Measurements from ENCODE around the gene NUP88. TPM values are rescaled to one million over a fixed set of nuclear protein-coding genes. Genes with fewer than 3 reads are reported as not detected.

Gene NUP88
- total and polyA plus RNA-seq, 10 of the 15 experiments (the other 5 are each of a cell fraction or from before 2014, with no cell fraction given): 110 to 244 (median 188) TPM

GRCh38 chr17:5419959-5420653, 644 bp upstream of the NUP88 start, which contains the start of gene RPAIN (continued):
- TF ChIP-seq BACH1 (IDR thresholded peaks at IDR 0.05; ENCODE audit: borderline replicate concordance) (0 out of 2 replicates have a peak, but pooled peaks have one; percentile 42), MAX (IDR thresholded peaks at IDR 0.05; ENCODE audit: low read depth, low read length) (peak; percentile 96), ELK1 (IDR thresholded peaks at IDR 0.05; ENCODE audit: low read depth, low read length) (0 out of 2 replicates have a peak, but pooled peaks have one; percentile 0), FOXK2 (IDR thresholded peaks at IDR 0.05) (peak; percentile 77), TCF3 (IDR thresholded peaks at IDR 0.05; ENCODE audit: borderline replicate concordance, insufficient read depth, low read depth, low read length) (no peak), SMAD1 (IDR thresholded peaks at IDR 0.05; ENCODE audit: low read depth, partially characterized antibody) (no peak), ZNF24 (IDR thresholded peaks at IDR 0.05) (no peak), MEF2A (IDR thresholded peaks at IDR 0.05; ENCODE audit: insufficient read depth, low read depth, low read length) (no peak), LARP7 (IDR thresholded peaks at IDR 0.05) (peak; percentile 93; the same call in 1 of the 2 replicates), FOS (IDR thresholded peaks at IDR 0.05; ENCODE audit: borderline replicate concordance, extremely low read depth, insufficient read length) (no peak), HDAC6 (IDR thresholded peaks at IDR 0.05; ENCODE audit: unreplicated experiment) (no peak), RB1 (IDR thresholded peaks at IDR 0.05; ENCODE audit: borderline replicate concordance) (peak; percentile 73; the same call in 1 of the 2 replicates), EZH2 (IDR thresholded peaks at IDR 0.05; ENCODE audit: borderline replicate concordance, control insufficient read depth, low read depth, low read length) (no peak), NR2C1 (IDR thresholded peaks at IDR 0.05) (no peak), SUPT20H (IDR thresholded peaks at IDR 0.05; ENCODE audit: borderline replicate concordance, control insufficient read depth, low read depth, low read length) (no peak), POLR2A (IDR thresholded peaks at IDR 0.05; ENCODE audit: low read depth, low read length) (peak; percentile 84; the same call in 1 of the 2 replicates), MXI1 (IDR thresholded peaks at IDR 0.05; ENCODE audit: low read depth, low read length) (peak; percentile 99), SMARCA5 (IDR thresholded peaks at IDR 0.05) (no peak), ATF7 (IDR thresholded peaks at IDR 0.05; ENCODE audit: low read depth) (peak; percentile 46; the same call in 1 of the 2 replicates), HSF1 (IDR thresholded peaks at IDR 0.05; ENCODE audit: low read depth, low read length) (peak; percentile 84), RCOR1 (conservative IDR thresholded peaks at IDR 0.05; ENCODE audit: low read depth, low read length) (no peak), CREM (IDR thresholded peaks at IDR 0.05; ENCODE audit: low read depth) (no peak; the same call in 1 of the 2 replicates), ZNF622 (IDR thresholded peaks at IDR 0.05) (no peak), ZNF274 (IDR thresholded peaks at IDR 0.05; ENCODE audit: insufficient read depth, insufficient read length) (no peak)
- TF ChIP-seq, protein P1, sequence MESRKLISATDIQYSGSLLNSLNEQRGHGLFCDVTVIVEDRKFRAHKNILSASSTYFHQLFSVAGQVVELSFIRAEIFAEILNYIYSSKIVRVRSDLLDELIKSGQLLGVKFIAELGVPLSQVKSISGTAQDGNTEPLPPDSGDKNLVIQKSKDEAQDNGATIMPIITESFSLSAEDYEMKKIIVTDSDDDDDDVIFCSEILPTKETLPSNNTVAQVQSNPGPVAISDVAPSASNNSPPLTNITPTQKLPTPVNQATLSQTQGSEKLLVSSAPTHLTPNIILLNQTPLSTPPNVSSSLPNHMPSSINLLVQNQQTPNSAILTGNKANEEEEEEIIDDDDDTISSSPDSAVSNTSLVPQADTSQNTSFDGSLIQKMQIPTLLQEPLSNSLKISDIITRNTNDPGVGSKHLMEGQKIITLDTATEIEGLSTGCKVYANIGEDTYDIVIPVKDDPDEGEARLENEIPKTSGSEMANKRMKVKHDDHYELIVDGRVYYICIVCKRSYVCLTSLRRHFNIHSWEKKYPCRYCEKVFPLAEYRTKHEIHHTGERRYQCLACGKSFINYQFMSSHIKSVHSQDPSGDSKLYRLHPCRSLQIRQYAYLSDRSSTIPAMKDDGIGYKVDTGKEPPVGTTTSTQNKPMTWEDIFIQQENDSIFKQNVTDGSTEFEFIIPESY (IDR thresholded peaks at IDR 0.05): no peak
- TF ChIP-seq, protein P2, sequence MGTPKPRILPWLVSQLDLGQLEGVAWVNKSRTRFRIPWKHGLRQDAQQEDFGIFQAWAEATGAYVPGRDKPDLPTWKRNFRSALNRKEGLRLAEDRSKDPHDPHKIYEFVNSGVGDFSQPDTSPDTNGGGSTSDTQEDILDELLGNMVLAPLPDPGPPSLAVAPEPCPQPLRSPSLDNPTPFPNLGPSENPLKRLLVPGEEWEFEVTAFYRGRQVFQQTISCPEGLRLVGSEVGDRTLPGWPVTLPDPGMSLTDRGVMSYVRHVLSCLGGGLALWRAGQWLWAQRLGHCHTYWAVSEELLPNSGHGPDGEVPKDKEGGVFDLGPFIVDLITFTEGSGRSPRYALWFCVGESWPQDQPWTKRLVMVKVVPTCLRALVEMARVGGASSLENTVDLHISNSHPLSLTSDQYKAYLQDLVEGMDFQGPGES (IDR thresholded peaks at IDR 0.05): no peak

Data from GM12878 (cell line).